GM12873 (cell line): ENCODE measurements around the gene SIN3B.

Experiments used
- CTCF ChIP-seq: IDR thresholded peaks from 2 replicates; pipeline ENCODE4 v1.5.1; 2012; ENCODE audit warnings: low read depth, mild to moderate bottlenecking, moderate library complexity, low read length, control low read depth; ENCODE audit not compliant: insufficient read depth; ENCODE audit errors: missing control alignments

Gene SIN3B

DNA sequence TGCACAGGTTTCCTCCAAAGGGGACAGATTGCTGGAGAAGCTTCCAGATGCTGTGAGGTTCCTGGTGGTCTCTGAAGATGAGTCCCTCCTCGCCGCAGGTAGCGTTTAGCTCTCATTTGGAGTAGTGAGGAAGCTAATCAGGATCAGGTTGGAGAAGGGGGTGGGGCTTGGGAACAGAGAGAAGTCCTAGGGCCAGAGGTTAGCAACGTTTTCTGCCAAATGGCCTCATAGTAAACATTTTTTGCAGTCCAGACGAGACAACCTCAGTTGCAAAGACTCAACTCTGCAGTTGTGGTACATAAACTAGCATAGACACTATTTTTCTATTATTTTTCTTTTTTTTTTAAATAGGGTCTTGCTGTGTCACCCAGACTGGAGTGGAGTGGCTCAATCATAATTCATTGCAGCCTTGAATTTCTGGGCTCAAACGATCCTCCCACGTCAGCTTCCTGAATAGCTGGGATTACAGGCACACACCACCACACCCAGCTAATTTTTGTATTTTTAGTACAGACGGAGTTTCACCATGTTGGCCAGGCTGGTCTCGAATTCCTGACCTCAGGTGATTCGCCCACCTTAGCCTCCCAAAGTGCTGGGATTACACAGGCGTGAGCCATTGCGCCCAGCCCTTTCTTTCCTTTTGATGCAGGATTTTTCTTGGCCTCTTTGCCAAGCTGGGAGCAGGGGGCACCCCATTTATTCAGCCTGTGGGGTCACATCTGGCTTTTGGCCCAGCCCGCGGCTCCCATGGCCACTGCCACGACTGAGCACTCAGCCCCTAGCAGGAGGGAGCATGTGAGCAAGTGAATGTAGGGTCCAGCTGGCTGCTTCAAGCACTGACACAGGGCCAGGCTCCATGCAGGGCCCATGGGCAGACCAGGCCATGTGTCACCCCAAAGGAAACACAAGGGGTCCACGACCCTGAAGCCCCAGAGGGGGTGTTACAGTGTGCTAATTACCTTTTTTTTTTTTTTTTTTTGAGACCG, 34.4 kb upstream of the SIN3B start:
- no peak for TF ChIP-seq CTCF

DNA sequence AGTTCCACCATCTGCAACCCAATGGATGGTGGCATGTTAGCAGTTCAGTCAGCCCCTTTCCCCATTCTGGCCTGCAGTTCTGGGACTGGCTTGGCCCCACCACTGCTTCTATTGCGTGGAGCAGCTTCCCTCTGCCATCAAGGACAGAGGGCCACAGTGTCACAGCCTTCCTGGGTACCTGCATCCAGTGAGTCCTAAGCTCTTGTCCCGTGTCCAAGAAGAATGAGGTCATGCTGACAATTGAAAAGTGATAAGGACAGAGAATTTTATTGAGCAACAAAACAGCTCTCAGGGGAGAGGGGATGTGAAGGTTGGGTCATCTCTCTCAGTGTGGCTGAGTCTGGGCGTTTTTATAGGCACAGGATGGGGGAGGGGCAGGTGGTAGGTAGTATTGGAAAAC, 33.5 kb upstream of the SIN3B start:
- no peak for TF ChIP-seq CTCF

DNA sequence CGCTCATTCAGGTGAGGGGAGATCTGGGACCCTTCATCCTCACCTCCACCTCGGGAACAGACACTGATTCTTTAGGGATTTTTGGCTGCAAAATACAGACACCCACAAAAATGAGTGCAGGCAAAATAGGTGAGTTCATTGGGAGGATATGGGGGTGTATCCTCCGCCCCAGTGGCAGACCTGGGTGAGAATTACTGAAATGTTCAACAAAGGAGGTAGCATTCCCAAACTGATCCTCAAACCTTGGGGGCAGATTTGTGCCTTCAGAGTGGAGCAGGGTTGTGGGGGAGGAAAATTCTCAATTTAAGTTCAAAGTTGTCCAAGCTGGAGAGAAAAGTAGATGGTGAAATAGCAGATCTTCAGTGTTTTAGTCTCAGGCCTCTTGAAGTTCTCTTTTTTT, 31.3 kb upstream of the SIN3B start:
- no peak for TF ChIP-seq CTCF

DNA sequence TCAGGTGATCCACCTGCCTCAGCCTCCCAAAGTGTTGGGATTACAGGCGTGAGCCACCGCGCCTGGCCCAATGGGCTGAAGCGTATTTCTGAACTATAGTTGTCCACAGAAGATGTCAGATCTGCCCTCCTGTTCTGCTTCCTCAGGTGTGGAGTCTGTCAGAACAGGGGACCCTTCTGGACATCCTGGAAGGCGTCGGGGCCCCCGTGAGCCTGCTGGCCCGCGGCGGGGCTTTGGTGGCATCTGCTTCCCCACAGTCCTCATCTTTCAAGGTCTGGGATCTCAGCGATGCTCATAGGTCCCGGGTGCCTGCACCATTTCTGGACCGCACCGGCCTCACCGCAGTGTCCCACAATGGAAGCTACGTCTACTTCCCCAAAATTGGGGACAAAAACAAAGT, 29.5 kb upstream of the SIN3B start:
- TF ChIP-seq CTCF, result no peak

- TF ChIP-seq CTCF, result no peak
Observed at GRCh38 chr19:16801600-16802013, 27.6 kb upstream of the SIN3B start.

- TF ChIP-seq CTCF, result no peak
Observed at GRCh38 chr19:16804176-16804575, 25.0 kb upstream of the SIN3B start.

DNA sequence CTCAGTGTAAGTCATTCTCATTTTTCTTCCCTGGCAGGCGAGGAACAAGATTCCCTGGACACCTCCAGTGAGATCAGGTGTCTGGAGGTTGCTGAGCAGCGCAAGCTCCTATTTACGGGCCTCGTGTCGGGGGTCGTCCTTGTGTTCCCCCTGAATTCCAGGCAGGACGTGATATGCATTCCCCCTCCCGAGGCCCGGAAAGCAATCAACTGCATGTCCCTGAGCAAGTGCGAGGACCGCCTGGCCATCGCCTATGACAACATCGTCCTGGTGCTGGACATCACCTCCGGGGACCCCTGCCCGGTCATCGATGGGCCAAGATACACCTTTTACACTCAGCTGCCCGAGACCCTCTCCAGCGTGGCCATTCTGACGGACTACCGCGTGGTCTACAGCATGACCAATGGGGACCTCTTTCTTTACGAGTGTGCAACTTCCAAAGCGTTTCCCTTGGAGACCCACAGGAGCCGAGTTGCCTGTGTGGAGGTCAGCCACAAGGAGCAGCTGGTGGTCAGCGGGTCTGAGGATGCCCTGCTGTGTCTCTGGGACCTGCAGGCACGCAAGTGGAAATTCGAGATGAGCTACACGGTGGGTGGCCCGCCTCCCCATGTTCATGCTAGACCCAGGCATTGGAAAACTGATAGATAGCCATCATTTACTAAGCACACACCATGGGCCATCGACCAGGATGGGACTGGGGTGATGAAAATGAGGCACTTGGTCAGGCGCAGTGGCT, 21.5 kb upstream of the SIN3B start:
- TF ChIP-seq CTCF, result no peak
